Measurements from ENCODE around the gene TMEM86A. TPM values are rescaled to one million over a fixed set of nuclear protein-coding genes. Genes with fewer than 3 reads are reported as not detected.

TMEM86A gene
- total RNA-seq, 1 experiment from 2014 or later, result 0.30 TPM

- ChIA-PET CTCF (interaction anchor here (1.6 kb wide), 1 partner anchor 10 kb away, joined by 6 read pairs; no protein-coding TSS in a partner anchor), POLR2A (no interaction called here)
- no peak for TF ChIP-seq CTCF (IDR thresholded peaks at IDR 0.05; ENCODE audit: unreplicated experiment)
- peaks cover 6% of the 10 kb centered on the region for H3K4me1 Mint-ChIP-seq (ENCODE audit: insufficient read depth, unreplicated experiment)
- H3K9me3 Mint-ChIP-seq (ENCODE audit: unreplicated experiment), result no peaks in the 10 kb centered on the region
- H3K27ac Mint-ChIP-seq (ENCODE audit: low read depth, unreplicated experiment), result no peak overlapping the region
- no TSS peak for BruUV-seq (replicated peaks)
- peaks cover 24% of the 10 kb centered on the region for H3K27me3 Mint-ChIP-seq (ENCODE audit: insufficient read depth, unreplicated experiment)
- H3K4me3 Mint-ChIP-seq (ENCODE audit: unreplicated experiment), result no peak overlapping the region
- no peaks in the 10 kb centered on the region for H3K36me3 Mint-ChIP-seq (ENCODE audit: insufficient read depth, unreplicated experiment)
- no peak for DNase-seq (ENCODE audit: unreplicated experiment)
- intact Hi-C loops (cut with micrococcal nuclease), result no loop called here
Measured at GRCh38 chr11:18754308-18754707, 55.7 kb downstream of the TMEM86A start.

Other genes starting within 250 kb of the TMEM86A start
- gene LDHAL6A, start 242.9 kb upstream of the TMEM86A start, total RNA-seq (2022), result not detected in 2 replicates
- 70.8 and 78.4 TPM in 2 replicates for gene TSG101, start 171.8 kb upstream of the TMEM86A start, total RNA-seq (2022)
- 22.8 and 24.8 TPM in 2 replicates for gene UEVLD, start 110.0 kb upstream of the TMEM86A start, total RNA-seq (2022)
- 2.4 and 4.0 TPM in 2 replicates for gene MISFA, start 99.0 kb upstream of the TMEM86A start, total RNA-seq (2022)
- 26.8 and 30.2 TPM in 2 replicates for gene SPTY2D1, start 64.4 kb upstream of the TMEM86A start, total RNA-seq (2022)
- gene IGSF22, start 27.4 kb downstream of the TMEM86A start, total RNA-seq (2022), result not detected in 2 replicates
- not detected in 2 replicates for gene PTPN5, start 93.0 kb downstream of the TMEM86A start, total RNA-seq (2022)
- not detected in 2 replicates for gene MRGPRX1, start 240.6 kb downstream of the TMEM86A start, total RNA-seq (2022)